Measurements from ENCODE around the gene PCDH9. TPM values are rescaled to one million over a fixed set of nuclear protein-coding genes. Genes with fewer than 3 reads are reported as not detected.

The PCDH9 gene
- total and polyA plus RNA-seq, 2 of the 4 experiments (the other 2 are of a cell fraction), result 2.2 to 10.2 TPM

DNA sequence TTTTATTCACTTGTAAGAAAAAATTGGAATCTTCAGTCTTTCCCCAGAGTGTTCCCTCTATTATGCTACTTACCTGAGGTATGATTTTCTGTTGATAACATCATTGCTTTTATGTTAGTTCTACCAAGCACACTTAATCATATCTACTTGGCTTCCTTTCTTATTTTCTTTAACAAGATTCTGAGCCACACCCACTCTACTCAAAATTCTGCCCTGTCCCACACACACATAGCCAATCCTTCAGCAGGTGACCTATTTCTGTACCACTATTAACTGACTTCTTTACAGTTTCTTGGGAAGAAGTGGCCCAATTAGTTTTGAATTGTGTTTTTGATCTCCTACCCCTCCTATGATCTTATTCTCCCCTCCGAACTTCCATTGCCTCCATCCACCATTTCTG lies 215.7 kb downstream of the PCDH9 start:
- no peak overlapping the region for H2BK5ac ChIP-seq (ENCODE audit: low read depth, low read length, poor library complexity, severe bottlenecking)
- H3K9me3 ChIP-seq (ENCODE audit: control insufficient read depth, insufficient read depth, low read length), result no peaks in the 10 kb centered on the region
- H3K18ac ChIP-seq (ENCODE audit: low read depth, low read length), result no peak overlapping the region
- WGBS, 2 experiments (ENCODE audit: extremely low coverage in 2 of 2, insufficient read length in 1 of 2), result no CpG with 5 or more reads among the region's 1 CpG
- no peak overlapping the region for H2AK9ac ChIP-seq (replicated peaks; ENCODE audit: low read depth, low read length, poor library complexity)
- no peak for DNase-seq
- H3K9me1 ChIP-seq (ENCODE audit: insufficient read depth, low read length), result no peaks in the 10 kb centered on the region
- H2AFZ ChIP-seq (replicated peaks; ENCODE audit: low read length, poor library complexity), result no peak overlapping the region
- no peak overlapping the region for H2BK20ac ChIP-seq (ENCODE audit: low read depth, low read length)
- no peak overlapping the region for H3K9ac ChIP-seq (ENCODE audit: low read depth, low read length)
- no peaks in the 10 kb centered on the region for H3K36me3 ChIP-seq (ENCODE audit: control insufficient read depth, insufficient read depth, low read length)
- H3K4me3 ChIP-seq (ENCODE audit: insufficient read depth, low read depth, low read length), result no peak overlapping the region
- no peak overlapping the region for H4K91ac ChIP-seq (ENCODE audit: insufficient read depth, low read depth, low read length)
- H4K20me1 ChIP-seq (ENCODE audit: insufficient read depth, low read length), result no peaks in the 10 kb centered on the region
- H4K5ac ChIP-seq (ENCODE audit: low read depth, low read length), result no peak overlapping the region
- H3K23ac ChIP-seq (ENCODE audit: low read depth, low read length), result no peak overlapping the region
- no peak overlapping the region for H4K8ac ChIP-seq (ENCODE audit: low read depth in 2 of 2, low read length in 2 of 2)
- in situ Hi-C loops (cut with MboI; ENCODE audit: low sequenced_read_pairs) (no loop called here), intact Hi-C loops (cut with micrococcal nuclease) (no loop called here), dilution Hi-C loops (cut with HindIII; ENCODE audit: low sequenced_read_pairs, unreplicated experiment) (no loop called here)
- ChIA-PET POLR2A (ENCODE audit: unreplicated experiment) (no interaction called here), CTCF (no interaction called here)
- H2BK15ac ChIP-seq (ENCODE audit: low read depth, low read length), result no peak overlapping the region
- no peak overlapping the region for H3K4ac ChIP-seq (ENCODE audit: low read depth, low read length)
- H3K14ac ChIP-seq (replicated peaks; ENCODE audit: low read depth, low read length), result no peak overlapping the region
- H3K27me3 ChIP-seq (ENCODE audit: control insufficient read depth, insufficient read depth, low read length), result no peaks in the 10 kb centered on the region; the same call in 1 of the 2 replicates
- H3K79me1 ChIP-seq (ENCODE audit: low read depth in 1 of 2, low read length in 2 of 2), result no peaks in the 10 kb centered on the region
- no peaks in the 10 kb centered on the region for H3K4me1 ChIP-seq (ENCODE audit: control insufficient read depth, insufficient read depth, low read length)
- TF ChIP-seq RCOR1 (IDR thresholded peaks at IDR 0.05; ENCODE audit: insufficient replicate concordance, low read length), result no peak
- TF ChIP-seq RAD21 (IDR thresholded peaks at IDR 0.05; ENCODE audit: low read length), result no peak
- TF ChIP-seq CEBPB (IDR thresholded peaks at IDR 0.05; ENCODE audit: low read depth, low read length), result no peak
- TF ChIP-seq FOS (IDR thresholded peaks at IDR 0.05; ENCODE audit: low read depth, low read length), result no peak
- no peak for TF ChIP-seq CHD1 (IDR thresholded peaks at IDR 0.05; ENCODE audit: low read depth, low read length)
- TF ChIP-seq MXI1 (IDR thresholded peaks at IDR 0.05; ENCODE audit: borderline replicate concordance, low read depth, low read length), result no peak
- no peak for TF ChIP-seq CTCF (conservative IDR thresholded peaks at IDR 0.05; ENCODE audit: low read depth, low read length)
- no peak for TF ChIP-seq MAZ (IDR thresholded peaks at IDR 0.05; ENCODE audit: borderline replicate concordance, low read depth, low read length)
- TF ChIP-seq NFE2L2 (IDR thresholded peaks at IDR 0.05; ENCODE audit: low read depth, low read length), result no peak
- no peak for TF ChIP-seq ELK1 (IDR thresholded peaks at IDR 0.05; ENCODE audit: borderline replicate concordance, low read depth, low read length)
- TF ChIP-seq SMC3 (IDR thresholded peaks at IDR 0.05; ENCODE audit: low read depth, low read length), result no peak
- no peak for TF ChIP-seq USF2 (IDR thresholded peaks at IDR 0.05; ENCODE audit: low read depth, low read length)
- TF ChIP-seq POLR2A (IDR thresholded peaks at IDR 0.05; ENCODE audit: low read depth, low read length), result no peak
- TF ChIP-seq MAFK (IDR thresholded peaks at IDR 0.05; ENCODE audit: low read depth, low read length), result no peak
- TF ChIP-seq BHLHE40 (IDR thresholded peaks at IDR 0.05; ENCODE audit: low read depth, low read length), result no peak
- BruUV-seq (replicated peaks), result no TSS peak
- H2BK120ac ChIP-seq (ENCODE audit: low read depth, low read length), result no peak overlapping the region
- ATAC-seq (ENCODE audit: low read depth), result no peak
- H3K4me2 ChIP-seq (ENCODE audit: low read depth, low read length), result no peak overlapping the region
- H3K27ac ChIP-seq (ENCODE audit: insufficient read depth, low read length), result no peak overlapping the region
- no peak overlapping the region for H2AK5ac ChIP-seq (ENCODE audit: low read depth, low read length)
- no peak overlapping the region for H3K56ac ChIP-seq (ENCODE audit: extremely low read depth, insufficient read depth, low read length)

Measured in IMR-90 (cell line).